A549 (cell line): Measurements from ENCODE around the gene PDE4C. TPM values are rescaled to one million over a fixed set of nuclear protein-coding genes. Genes with fewer than 3 reads are reported as not detected.
A peak's percentile ranks its signal among the peaks of the same experiment; 100 is the strongest.

Experiments used
- ATAC-seq, 2 experiments: fragments of 200-7000 bp in 1 of 2; fragments of >200 bp in 1 of 2; cut with Nextera tagmentation in 1 of 2; cut with Tn5 transposase in 1 of 2; 3 replicates each; pipeline versions ENCODE4 v1.8.0 to v1.9.1; 2018 to 2020; ENCODE audit warnings: mild to moderate bottlenecking in 1 of 2, moderate library complexity in 1 of 2
- CTCF ChIA-PET: fragments of 300-600 bp; sonication (Branson Sonifier 250); formaldehyde crosslinking; extraction: SDS; loops from one replicate; lab custom pipeline; 2021; ENCODE audit warnings: antibody characterized with exemption, inconsistent platforms; lab: Yijun Ruan, JAX
- POLR2A ChIA-PET: fragments of 350-600 bp; formaldehyde crosslinking; extraction: SDS; loops from one replicate; lab custom pipeline; 2021; ENCODE audit warnings: antibody characterized with exemption, inconsistent platforms; lab: Yijun Ruan, JAX
- DNase-seq, 2 experiments: peaks; one replicate each; pipeline versions ENCODE4 v3.0.0 to v3.0.0-alpha.2; 2011 to 2016; ENCODE audit warnings: low read depth in 1 of 2, low spot score in 1 of 2
- FAIRE-seq: peaks from 2 replicates; lab custom pipeline; 2011; peaks lifted over from hg19 to GRCh38; lab: Jason Lieb, UNC
- H3K27ac ChIP-seq, 2 experiments: fragments of >200 bp; sonication (Bioruptor Twin); formaldehyde crosslinking; 3 replicates each; pipeline ENCODE4 v1.5.1; 2016 to 2017
- H3K4me1 ChIP-seq: fragments of >200 bp; sonication (Bioruptor Twin); formaldehyde crosslinking; 3 replicates; pipeline ENCODE4 v1.6.1; 2016
- H3K4me2 ChIP-seq: fragments of >200 bp; sonication (Bioruptor Twin); formaldehyde crosslinking; 3 replicates; pipeline ENCODE4 v1.6.1; 2016
- H3K4me3 ChIP-seq: fragments of >200 bp; sonication (Bioruptor Twin); formaldehyde crosslinking; 3 replicates; pipeline ENCODE4 v1.5.1; 2016
- H3K9me3 ChIP-seq: fragments of >200 bp; sonication (Bioruptor Twin); formaldehyde crosslinking; 3 replicates; pipeline ENCODE4 v1.6.1; 2016
- BHLHE40 ChIP-seq: IDR thresholded peaks from 2 replicates; pipeline ENCODE4 v1.6.1; 2012; ENCODE audit warnings: low read depth, low read length, inconsistent platforms
- CEBPB ChIP-seq, 2 experiments: fragments of >200 bp in 1 of 2; sonication (Bioruptor Twin) in 1 of 2; formaldehyde crosslinking in 1 of 2; IDR thresholded peaks; 2 replicates each; pipeline ENCODE4 v1.6.1; 2012 to 2016
- ESRRA ChIP-seq: fragments of 150-350 bp; IDR thresholded peaks from 2 replicates; pipeline ENCODE4 v1.6.1; 2014; ENCODE audit warnings: mild to moderate bottlenecking, low read length, borderline replicate concordance
- HDAC2 ChIP-seq: fragments of 200-600 bp; sonication (generic); IDR thresholded peaks from 2 replicates; pipeline ENCODE4 v1.6.1; 2016
- HEYL ChIP-seq: fragments of 250-450 bp; sonication (Bioruptor Pico); IDR thresholded peaks from 2 replicates; pipeline ENCODE4 v1.8.0; 2021; ENCODE audit warnings: mild to moderate bottlenecking, moderate library complexity
- HOXB13 ChIP-seq: fragments of 250-450 bp; sonication (Bioruptor Pico); IDR thresholded peaks from 2 replicates; pipeline ENCODE4 v1.5.0; 2020; ENCODE audit warnings: low read depth, mild to moderate bottlenecking, moderate library complexity
- KDM1A ChIP-seq: fragments of 200-600 bp; sonication (generic); IDR thresholded peaks from 2 replicates; pipeline ENCODE4 v1.6.1; 2016; ENCODE audit warnings: low read depth, mild to moderate bottlenecking
- MAFK ChIP-seq: fragments of 450-650 bp; IDR thresholded peaks from 2 replicates; pipeline ENCODE4 v1.6.1; 2014; ENCODE audit not compliant: partially characterized antibody
- NFE2L2 ChIP-seq: fragments of 150-350 bp; conservative IDR thresholded peaks from 2 replicates; pipeline ENCODE4 v1.6.1; 2014; ENCODE audit warnings: low read length
- NPAS2 ChIP-seq: fragments of 250-450 bp; sonication (Bioruptor Pico); IDR thresholded peaks from 2 replicates; pipeline ENCODE4 v1.8.0; 2022; ENCODE audit warnings: mild to moderate bottlenecking, moderate library complexity, borderline replicate concordance
- NR3C1 ChIP-seq: fragments of >200 bp; sonication (Bioruptor Twin); formaldehyde crosslinking; IDR thresholded peaks from 3 replicates; pipeline ENCODE4 v1.6.1; 2017
- PHF8 ChIP-seq: fragments of 200-600 bp; sonication (generic); IDR thresholded peaks from 2 replicates; pipeline ENCODE4 v1.6.1; 2016; ENCODE audit warnings: low read depth, mild to moderate bottlenecking, antibody characterized with exemption, moderate library complexity, borderline replicate concordance
- RAD21 ChIP-seq, 2 experiments: fragments of >200 bp in 1 of 2; sonication (Bioruptor Twin) in 1 of 2; formaldehyde crosslinking in 1 of 2; IDR thresholded peaks in 1 of 2; conservative IDR thresholded peaks in 1 of 2; 2 replicates in 1 of 2; 3 replicates in 1 of 2; pipeline ENCODE4 v1.6.1; 2012 to 2018; ENCODE audit warnings: inconsistent platforms in 1 of 2
- RFX5 ChIP-seq: fragments of 450-650 bp; IDR thresholded peaks from 2 replicates; pipeline ENCODE4 v1.7.1; 2014; ENCODE audit warnings: antibody characterized with exemption, mild to moderate bottlenecking, moderate library complexity
- SMC3 ChIP-seq: fragments of >200 bp; sonication (Bioruptor Twin); formaldehyde crosslinking; IDR thresholded peaks from 3 replicates; pipeline ENCODE4 v1.6.1; 2018; ENCODE audit warnings: inconsistent platforms
- TFCP2L1 ChIP-seq: fragments of 250-450 bp; sonication (Bioruptor Pico); IDR thresholded peaks from 2 replicates; pipeline ENCODE4 v1.5.0; 2021; ENCODE audit warnings: mild to moderate bottlenecking
- TP53 ChIP-seq: fragments of 250-450 bp; sonication (Bioruptor Pico); IDR thresholded peaks from 2 replicates; pipeline ENCODE4 v1.5.0; 2021; ENCODE audit warnings: mild to moderate bottlenecking, moderate library complexity
- ZFP36 ChIP-seq: fragments of 450-650 bp; IDR thresholded peaks from 2 replicates; pipeline ENCODE4 v1.6.1; 2014; ENCODE audit warnings: borderline replicate concordance; ENCODE audit not compliant: partially characterized antibody
- WGBS: methylation state at CpG from one replicate; pipeline ENCODE4 v1.1.6; 2017; ENCODE audit errors: missing lambda C conversion rate; 5-methylcytosine and 5-hydroxymethylcytosine counted together
- polyA plus RNA-seq, 4 experiments: library from polyadenylated mRNA; depleted of rRNA in 3 of 4; stranded (reverse); fragments of >200 nt; fragmentation: RNase III in 1 of 4; extraction: RNeasy Plus Mini Kit Qiagen cat#74134 plus additional on column Dnase treatment in 1 of 4; gene quantifications; 2 replicates in 3 of 4; 3 replicates in 1 of 4; pipeline ENCODE4 v1.2.3, GENCODE V29; 2011 to 2017
- TF ChIP-seq, protein P1 (sequence below): IDR thresholded peaks from 2 replicates; pipeline ENCODE4 v1.6.1; 2012; ENCODE audit warnings: low read depth, borderline replicate concordance
- TF ChIP-seq, protein P2 (sequence below): fragments of 250-450 bp; sonication (Bioruptor Pico); IDR thresholded peaks from 2 replicates; pipeline ENCODE4 v1.5.0; 2021; ENCODE audit warnings: mild to moderate bottlenecking, moderate library complexity, borderline replicate concordance
- TF ChIP-seq, protein P3 (sequence below): fragments of 250-450 bp; sonication (Bioruptor Pico); IDR thresholded peaks from 2 replicates; pipeline ENCODE4 v1.5.0; 2020; ENCODE audit warnings: low read depth, mild to moderate bottlenecking, moderate library complexity
- TF ChIP-seq, protein P4 (sequence below): fragments of >200 bp; sonication (Bioruptor Twin); formaldehyde crosslinking; IDR thresholded peaks from 3 replicates; pipeline ENCODE4 v1.5.1; 2016
- TF ChIP-seq, protein P5 (sequence below): fragments of 200-600 bp; sonication (generic); IDR thresholded peaks from 2 replicates; pipeline ENCODE4 v1.6.1; 2016; ENCODE audit warnings: antibody characterized with exemption, mild to moderate bottlenecking, moderate library complexity
- TF ChIP-seq, protein P6 (sequence below): fragments of 450-650 bp; IDR thresholded peaks from 2 replicates; pipeline ENCODE4 v1.6.1; 2014; ENCODE audit warnings: antibody characterized with exemption

PDE4C gene
- polyA plus RNA-seq, 2 of the 4 experiments (the other 2 are of a cell fraction): 0.25 to 0.65 TPM

DNA sequence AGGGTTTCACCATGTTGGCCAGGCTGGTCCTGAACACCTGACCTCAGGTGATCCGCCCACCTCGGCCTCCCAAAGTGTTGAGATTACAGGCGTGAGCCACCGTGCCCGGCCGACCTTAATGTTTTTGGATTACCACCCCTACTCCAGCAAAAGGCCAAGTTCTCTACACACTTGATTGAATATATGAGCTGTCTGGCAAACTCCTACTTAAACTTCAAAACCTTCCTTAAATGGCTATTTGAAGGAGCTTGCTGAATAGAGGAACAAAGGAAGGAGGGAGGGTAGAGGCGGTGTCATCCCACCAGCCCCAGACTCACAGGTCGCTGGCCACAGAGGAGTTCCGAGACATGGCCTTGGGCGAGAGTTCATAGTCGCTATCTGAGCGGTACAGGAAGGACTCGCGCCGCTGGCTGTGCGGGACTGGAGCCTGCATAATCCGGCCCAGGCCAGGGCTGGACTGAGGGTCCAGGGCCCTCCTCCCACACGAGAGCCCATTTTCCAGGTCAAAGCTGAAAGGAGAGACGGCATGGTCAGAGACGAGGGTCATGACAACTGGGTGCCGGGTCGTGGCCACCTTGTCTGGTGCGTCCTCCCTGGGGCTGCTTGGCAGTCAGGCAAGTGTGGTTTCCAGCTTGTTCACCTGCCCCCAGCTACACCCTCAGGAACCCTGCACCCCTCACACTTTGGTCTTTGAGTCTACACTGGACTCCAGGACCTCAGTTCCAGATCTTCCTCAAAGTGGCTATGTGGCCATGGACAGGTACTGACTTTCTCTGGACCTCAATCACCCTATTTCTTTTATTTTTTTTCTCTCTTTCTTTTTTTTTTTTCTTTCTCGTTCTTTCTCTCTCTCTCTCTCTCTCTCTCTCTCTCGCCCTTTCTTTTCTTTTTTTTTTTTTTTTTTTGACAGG is 4.2 kb downstream of the PDE4C start:
- CTCF ChIA-PET: interaction anchor here (0.7 to 3.1 kb wide), 9 partner anchors 9 to 109 kb away, joined by 3 to 15 read pairs (median 4); partner anchors contain the start of gene MPV17L2
- H3K4me3 ChIP-seq: no peak overlapping the region
- no peak overlapping the region for H3K27ac ChIP-seq
- ATAC-seq: no peak
- POLR2A ChIA-PET: no interaction called here
- TF ChIP-seq, protein P1, sequence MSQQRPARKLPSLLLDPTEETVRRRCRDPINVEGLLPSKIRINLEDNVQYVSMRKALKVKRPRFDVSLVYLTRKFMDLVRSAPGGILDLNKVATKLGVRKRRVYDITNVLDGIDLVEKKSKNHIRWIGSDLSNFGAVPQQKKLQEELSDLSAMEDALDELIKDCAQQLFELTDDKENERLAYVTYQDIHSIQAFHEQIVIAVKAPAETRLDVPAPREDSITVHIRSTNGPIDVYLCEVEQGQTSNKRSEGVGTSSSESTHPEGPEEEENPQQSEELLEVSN: no peak
- TF ChIP-seq ESRRA (no peak), RAD21 (conservative IDR thresholded peaks at IDR 0.05 in 1 of 2, IDR thresholded peaks at IDR 0.05 in 1 of 2) (no peak), NR3C1 (no peak), MAFK (no peak), HOXB13 (CRISPR knock-in tag) (no peak), TP53 (CRISPR knock-in tag) (no peak), BHLHE40 (no peak), NPAS2 (CRISPR knock-in tag) (no peak), CEBPB (IDR thresholded peaks at IDR 0.05) (no peak), HDAC2 (no peak)
- TF ChIP-seq, protein P2, sequence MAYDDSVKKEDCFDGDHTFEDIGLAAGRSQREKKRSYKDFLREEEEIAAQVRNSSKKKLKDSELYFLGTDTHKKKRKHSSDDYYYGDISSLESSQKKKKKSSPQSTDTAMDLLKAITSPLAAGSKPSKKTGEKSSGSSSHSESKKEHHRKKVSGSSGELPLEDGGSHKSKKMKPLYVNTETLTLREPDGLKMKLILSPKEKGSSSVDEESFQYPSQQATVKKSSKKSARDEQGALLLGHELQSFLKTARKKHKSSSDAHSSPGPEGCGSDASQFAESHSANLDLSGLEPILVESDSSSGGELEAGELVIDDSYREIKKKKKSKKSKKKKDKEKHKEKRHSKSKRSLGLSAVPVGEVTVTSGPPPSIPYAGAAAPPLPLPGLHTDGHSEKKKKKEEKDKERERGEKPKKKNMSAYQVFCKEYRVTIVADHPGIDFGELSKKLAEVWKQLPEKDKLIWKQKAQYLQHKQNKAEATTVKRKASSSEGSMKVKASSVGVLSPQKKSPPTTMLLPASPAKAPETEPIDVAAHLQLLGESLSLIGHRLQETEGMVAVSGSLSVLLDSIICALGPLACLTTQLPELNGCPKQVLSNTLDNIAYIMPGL (CRISPR knock-in tag): no peak
- TF ChIP-seq, all 56 proteins: peak for 0
- Histone ChIP-seq H3K4me1 (peaks cover 5% of the 10 kb centered on the region; the same call in 2 of the 3 replicates), H3K4me2 (no peak overlapping the region), H3K9me3 (no peaks in the 10 kb centered on the region)
- 79% methylated on average over 21 of the region's 25 CpGs for whole genome bisulfite sequencing
- DNase-seq (no peak), FAIRE-seq (no peak)

DNA sequence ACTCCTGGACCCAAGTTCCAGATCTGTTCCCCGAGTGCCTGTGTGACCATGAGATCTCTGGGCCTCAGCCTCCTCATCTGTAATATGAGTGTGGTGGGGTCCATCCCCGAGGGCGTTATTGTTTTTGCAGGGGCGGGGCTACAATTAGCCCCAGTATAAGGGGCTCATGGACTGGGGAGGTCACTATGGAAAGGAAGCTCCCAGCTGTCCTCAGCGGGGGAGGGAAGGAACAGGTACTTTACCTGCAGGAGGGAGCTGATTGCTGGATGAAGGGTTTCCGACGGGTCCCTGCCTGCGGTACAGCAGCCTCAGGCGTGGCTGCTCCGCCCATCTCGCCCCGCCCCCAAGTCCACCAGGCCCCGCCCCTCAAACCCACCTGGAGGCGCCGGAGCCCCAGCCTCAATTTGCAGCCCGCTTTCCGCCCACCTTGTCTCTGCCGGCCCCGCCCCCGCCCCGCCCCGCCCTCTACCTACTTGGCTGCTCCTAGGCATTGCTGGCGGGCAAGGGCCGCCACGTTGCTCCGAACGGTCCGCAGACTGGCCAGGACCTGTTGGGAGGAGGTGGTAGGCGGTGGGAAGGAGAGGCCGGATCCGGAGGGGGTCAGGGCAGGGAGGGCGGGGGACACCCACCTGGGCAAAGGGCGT is 5.5 kb downstream of the PDE4C start:
- Histone ChIP-seq H3K4me3 (no peak overlapping the region), H3K9me3 (no peaks in the 10 kb centered on the region), H3K4me1 (peaks cover 5% of the 10 kb centered on the region; the same call in 2 of the 3 replicates), H3K4me2 (peak overlapping the region; percentile 48; the same call in 2 of the 3 replicates), H3K27ac (peak overlapping the region in 1 of 2 experiments; percentile 34; a peak in 1 of 6 replicates)
- DNase-seq (no peak), FAIRE-seq (no peak), ATAC-seq (no peak)
- 37% methylated on average over 16 of the region's 33 CpGs for WGBS
- CTCF ChIA-PET: interaction anchor here (0.8 to 2.5 kb wide), 10 partner anchors 10 to 108 kb away, joined by 3 to 11 read pairs (median 4); partner anchors contain the start of gene LSM4
- POLR2A ChIA-PET: interaction anchor here (1.4 kb wide), 1 partner anchor 61 kb away, joined by 6 read pairs; the partner anchor contains the start of gene JUND
- TF ChIP-seq SMC3: no peak
- TF ChIP-seq, protein P3, sequence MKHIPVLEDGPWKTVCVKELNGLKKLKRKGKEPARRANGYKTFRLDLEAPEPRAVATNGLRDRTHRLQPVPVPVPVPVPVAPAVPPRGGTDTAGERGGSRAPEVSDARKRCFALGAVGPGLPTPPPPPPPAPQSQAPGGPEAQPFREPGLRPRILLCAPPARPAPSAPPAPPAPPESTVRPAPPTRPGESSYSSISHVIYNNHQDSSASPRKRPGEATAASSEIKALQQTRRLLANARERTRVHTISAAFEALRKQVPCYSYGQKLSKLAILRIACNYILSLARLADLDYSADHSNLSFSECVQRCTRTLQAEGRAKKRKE (CRISPR knock-in tag): no peak
- no peak for TF ChIP-seq TFCP2L1 (CRISPR knock-in tag)
- TF ChIP-seq NFE2L2: no peak
- no peak for TF ChIP-seq HEYL (CRISPR knock-in tag)
- TF ChIP-seq RFX5: no peak
- TF ChIP-seq NR3C1: no peak
- TF ChIP-seq, protein P4, sequence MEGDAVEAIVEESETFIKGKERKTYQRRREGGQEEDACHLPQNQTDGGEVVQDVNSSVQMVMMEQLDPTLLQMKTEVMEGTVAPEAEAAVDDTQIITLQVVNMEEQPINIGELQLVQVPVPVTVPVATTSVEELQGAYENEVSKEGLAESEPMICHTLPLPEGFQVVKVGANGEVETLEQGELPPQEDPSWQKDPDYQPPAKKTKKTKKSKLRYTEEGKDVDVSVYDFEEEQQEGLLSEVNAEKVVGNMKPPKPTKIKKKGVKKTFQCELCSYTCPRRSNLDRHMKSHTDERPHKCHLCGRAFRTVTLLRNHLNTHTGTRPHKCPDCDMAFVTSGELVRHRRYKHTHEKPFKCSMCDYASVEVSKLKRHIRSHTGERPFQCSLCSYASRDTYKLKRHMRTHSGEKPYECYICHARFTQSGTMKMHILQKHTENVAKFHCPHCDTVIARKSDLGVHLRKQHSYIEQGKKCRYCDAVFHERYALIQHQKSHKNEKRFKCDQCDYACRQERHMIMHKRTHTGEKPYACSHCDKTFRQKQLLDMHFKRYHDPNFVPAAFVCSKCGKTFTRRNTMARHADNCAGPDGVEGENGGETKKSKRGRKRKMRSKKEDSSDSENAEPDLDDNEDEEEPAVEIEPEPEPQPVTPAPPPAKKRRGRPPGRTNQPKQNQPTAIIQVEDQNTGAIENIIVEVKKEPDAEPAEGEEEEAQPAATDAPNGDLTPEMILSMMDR: no peak
- TF ChIP-seq KDM1A: no peak
- TF ChIP-seq PHF8: no peak
- TF ChIP-seq, protein P5, sequence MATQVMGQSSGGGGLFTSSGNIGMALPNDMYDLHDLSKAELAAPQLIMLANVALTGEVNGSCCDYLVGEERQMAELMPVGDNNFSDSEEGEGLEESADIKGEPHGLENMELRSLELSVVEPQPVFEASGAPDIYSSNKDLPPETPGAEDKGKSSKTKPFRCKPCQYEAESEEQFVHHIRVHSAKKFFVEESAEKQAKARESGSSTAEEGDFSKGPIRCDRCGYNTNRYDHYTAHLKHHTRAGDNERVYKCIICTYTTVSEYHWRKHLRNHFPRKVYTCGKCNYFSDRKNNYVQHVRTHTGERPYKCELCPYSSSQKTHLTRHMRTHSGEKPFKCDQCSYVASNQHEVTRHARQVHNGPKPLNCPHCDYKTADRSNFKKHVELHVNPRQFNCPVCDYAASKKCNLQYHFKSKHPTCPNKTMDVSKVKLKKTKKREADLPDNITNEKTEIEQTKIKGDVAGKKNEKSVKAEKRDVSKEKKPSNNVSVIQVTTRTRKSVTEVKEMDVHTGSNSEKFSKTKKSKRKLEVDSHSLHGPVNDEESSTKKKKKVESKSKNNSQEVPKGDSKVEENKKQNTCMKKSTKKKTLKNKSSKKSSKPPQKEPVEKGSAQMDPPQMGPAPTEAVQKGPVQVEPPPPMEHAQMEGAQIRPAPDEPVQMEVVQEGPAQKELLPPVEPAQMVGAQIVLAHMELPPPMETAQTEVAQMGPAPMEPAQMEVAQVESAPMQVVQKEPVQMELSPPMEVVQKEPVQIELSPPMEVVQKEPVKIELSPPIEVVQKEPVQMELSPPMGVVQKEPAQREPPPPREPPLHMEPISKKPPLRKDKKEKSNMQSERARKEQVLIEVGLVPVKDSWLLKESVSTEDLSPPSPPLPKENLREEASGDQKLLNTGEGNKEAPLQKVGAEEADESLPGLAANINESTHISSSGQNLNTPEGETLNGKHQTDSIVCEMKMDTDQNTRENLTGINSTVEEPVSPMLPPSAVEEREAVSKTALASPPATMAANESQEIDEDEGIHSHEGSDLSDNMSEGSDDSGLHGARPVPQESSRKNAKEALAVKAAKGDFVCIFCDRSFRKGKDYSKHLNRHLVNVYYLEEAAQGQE: no peak
- no peak for TF ChIP-seq ZFP36
- TF ChIP-seq, protein P6, sequence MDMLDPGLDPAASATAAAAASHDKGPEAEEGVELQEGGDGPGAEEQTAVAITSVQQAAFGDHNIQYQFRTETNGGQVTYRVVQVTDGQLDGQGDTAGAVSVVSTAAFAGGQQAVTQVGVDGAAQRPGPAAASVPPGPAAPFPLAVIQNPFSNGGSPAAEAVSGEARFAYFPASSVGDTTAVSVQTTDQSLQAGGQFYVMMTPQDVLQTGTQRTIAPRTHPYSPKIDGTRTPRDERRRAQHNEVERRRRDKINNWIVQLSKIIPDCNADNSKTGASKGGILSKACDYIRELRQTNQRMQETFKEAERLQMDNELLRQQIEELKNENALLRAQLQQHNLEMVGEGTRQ: no peak
